Naive thymus-derived CD4-positive, alpha-beta T cell (primary cell): ENCODE measurements around the gene NLRP11. TPM values are rescaled to one million over a fixed set of nuclear protein-coding genes. Genes with fewer than 3 reads are reported as not detected.

Experiments
- polyA plus RNA-seq, 2 donors: library from polyadenylated mRNA; unstranded; fragments of 300-500 nt; fragmentation: Illumina TruSeq; gene quantifications; one replicate each; pipeline ENCODE4 v1.2.3, GENCODE V29; 2021
- total RNA-seq, 6 experiments: library from RNA in 5 of 6; stranded (reverse) in 5 of 6; gene quantifications; 1 replicate in 5 of 6; 2 replicates in 1 of 6; pipeline ENCODE4 v1.2.3 and lab custom pipeline; 2021 to 2026

NLRP11 gene
- total and polyA plus RNA-seq, 7 experiments from 2014 or later: not detected

Other genes with a start within 250 kb of the NLRP11 start
- gene FIZ1, start 232.5 kb downstream of the NLRP11 start, total RNA-seq: 10 to 100 TPM in 4 of 5 experiments, 1 to 10 TPM in 1; 9.4 to 32.0 (median 16.1) TPM
- 1 to 10 TPM; 3.3 to 6.5 TPM for gene FIZ1, start 232.5 kb downstream of the NLRP11 start, polyA plus RNA-seq
- 10 to 100 TPM; 13.3 to 32.1 (median 24.7) TPM for gene ZNF524, start 231.7 kb downstream of the NLRP11 start, total RNA-seq
- gene ZNF524, start 231.7 kb downstream of the NLRP11 start, polyA plus RNA-seq: 10 to 100 TPM; 41.2 to 50.5 TPM
- gene ZNF865, start 226.4 kb downstream of the NLRP11 start, total RNA-seq: 10 to 100 TPM; 13.8 to 22.7 (median 15.3) TPM
- gene ZNF865, start 226.4 kb downstream of the NLRP11 start, polyA plus RNA-seq: under 1 TPM; 0.06 to 0.24 TPM
- gene ZNF784, start 207.4 kb downstream of the NLRP11 start, total RNA-seq: 10 to 100 TPM in 2 of 5 experiments, 1 to 10 TPM in 3; 5.1 to 17.1 (median 9.0) TPM
- gene ZNF784, start 207.4 kb downstream of the NLRP11 start, polyA plus RNA-seq: 1 to 10 TPM in 1 of 2 donors, under 1 TPM in 1; 0.65 to 2.0 TPM
- gene ZNF580, start 191.0 kb downstream of the NLRP11 start, total RNA-seq: 100 to 1,000 TPM in 2 of 5 experiments, 10 to 100 TPM in 3; 45.2 to 109 (median 65.3) TPM
- gene ZNF580, start 191.0 kb downstream of the NLRP11 start, polyA plus RNA-seq: 10 to 100 TPM; 14.6 to 20.4 TPM
- gene ZNF581, start 188.3 kb downstream of the NLRP11 start, total RNA-seq: 10 to 100 TPM; 27.0 to 35.8 (median 32.1) TPM
- gene ZNF581, start 188.3 kb downstream of the NLRP11 start, polyA plus RNA-seq: 10 to 100 TPM; 36.7 to 39.5 TPM
- gene CCDC106, start 183.8 kb downstream of the NLRP11 start, total RNA-seq: 1 to 10 TPM; 3.4 to 9.6 (median 4.0) TPM
- gene CCDC106, start 183.8 kb downstream of the NLRP11 start, polyA plus RNA-seq: 1 to 10 TPM; 2.1 to 2.7 TPM
- 100 to 1,000 TPM; 253 to 284 (median 266) TPM for gene U2AF2, start 177.0 kb downstream of the NLRP11 start, total RNA-seq
- 1 to 10 TPM; 5.7 to 9.8 TPM for gene U2AF2, start 177.0 kb downstream of the NLRP11 start, polyA plus RNA-seq
- 10 to 100 TPM; 45.2 to 67.1 (median 52.2) TPM for gene EPN1, start 156.8 kb downstream of the NLRP11 start, total RNA-seq
- gene EPN1, start 156.8 kb downstream of the NLRP11 start, polyA plus RNA-seq: 10 to 100 TPM in 1 of 2 donors, 1 to 10 TPM in 1; 9.2 to 20.4 TPM
- not detected for gene NLRP9, start 93.6 kb downstream of the NLRP11 start, total RNA-seq
- not detected for gene NLRP9, start 93.6 kb downstream of the NLRP11 start, polyA plus RNA-seq
- gene RFPL4A, start 72.9 kb downstream of the NLRP11 start, total RNA-seq: not detected
- gene RFPL4A, start 72.9 kb downstream of the NLRP11 start, polyA plus RNA-seq: not detected
- gene RFPL4AL1, start 62.9 kb downstream of the NLRP11 start, total RNA-seq: not detected
- gene RFPL4AL1, start 62.9 kb downstream of the NLRP11 start, polyA plus RNA-seq: not detected
- not detected for gene NLRP4, start 4.5 kb upstream of the NLRP11 start, total RNA-seq
- gene NLRP4, start 4.5 kb upstream of the NLRP11 start, polyA plus RNA-seq: not detected
- not detected for gene NLRP13, start 100.3 kb upstream of the NLRP11 start, total RNA-seq
- gene NLRP13, start 100.3 kb upstream of the NLRP11 start, polyA plus RNA-seq: not detected
- gene NLRP8, start 115.8 kb upstream of the NLRP11 start, total RNA-seq: not detected
- gene NLRP8, start 115.8 kb upstream of the NLRP11 start, polyA plus RNA-seq: not detected
- not detected for gene NLRP5, start 154.8 kb upstream of the NLRP11 start, total RNA-seq
- gene NLRP5, start 154.8 kb upstream of the NLRP11 start, polyA plus RNA-seq: not detected